ENCODE data around the gene TSPAN9. TPM values are rescaled to one million over a fixed set of nuclear protein-coding genes. Genes with fewer than 3 reads are reported as not detected.

Gene TSPAN9
- total and polyA plus RNA-seq, 9 donors, result 24.9 to 72.3 (median 55.7) TPM

DNA sequence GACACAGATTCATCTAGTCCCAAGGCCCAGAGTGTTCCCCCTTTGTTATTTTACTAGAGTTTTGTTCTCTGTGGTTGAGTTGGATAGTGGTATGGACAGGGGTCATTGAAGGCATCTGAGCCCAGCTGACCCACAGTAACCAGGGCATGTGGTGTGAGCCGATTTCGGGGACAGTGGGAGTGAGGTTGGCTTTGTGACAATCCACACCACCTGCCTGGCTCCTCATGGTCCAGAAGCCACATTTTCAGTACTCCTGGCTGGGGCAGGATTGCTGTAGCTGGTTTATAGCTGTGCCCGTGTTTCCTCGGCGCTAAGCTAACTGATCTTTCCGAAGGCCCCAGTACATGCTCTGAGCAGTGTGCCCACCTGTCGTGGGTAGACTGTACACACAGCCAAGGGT is 116.0 kb downstream of the TSPAN9 start:
- intact Hi-C loops (cut with DNase I), result loop anchor here in 1 of 4 donors (10.0 kb wide), 1 partner anchor 58 kb away; no protein-coding TSS in a partner anchor
- Histone ChIP-seq H3K27ac (no peak overlapping the region), H3K4me1 (ENCODE audit: insufficient read depth) (peaks cover 5% of the 10 kb centered on the region), H3K27me3 (no peaks in the 10 kb centered on the region), H3K4me3 (no peak overlapping the region), H3K36me3 (no peaks in the 10 kb centered on the region), H3K9me3 (no peaks in the 10 kb centered on the region)
- TF ChIP-seq, protein P1, sequence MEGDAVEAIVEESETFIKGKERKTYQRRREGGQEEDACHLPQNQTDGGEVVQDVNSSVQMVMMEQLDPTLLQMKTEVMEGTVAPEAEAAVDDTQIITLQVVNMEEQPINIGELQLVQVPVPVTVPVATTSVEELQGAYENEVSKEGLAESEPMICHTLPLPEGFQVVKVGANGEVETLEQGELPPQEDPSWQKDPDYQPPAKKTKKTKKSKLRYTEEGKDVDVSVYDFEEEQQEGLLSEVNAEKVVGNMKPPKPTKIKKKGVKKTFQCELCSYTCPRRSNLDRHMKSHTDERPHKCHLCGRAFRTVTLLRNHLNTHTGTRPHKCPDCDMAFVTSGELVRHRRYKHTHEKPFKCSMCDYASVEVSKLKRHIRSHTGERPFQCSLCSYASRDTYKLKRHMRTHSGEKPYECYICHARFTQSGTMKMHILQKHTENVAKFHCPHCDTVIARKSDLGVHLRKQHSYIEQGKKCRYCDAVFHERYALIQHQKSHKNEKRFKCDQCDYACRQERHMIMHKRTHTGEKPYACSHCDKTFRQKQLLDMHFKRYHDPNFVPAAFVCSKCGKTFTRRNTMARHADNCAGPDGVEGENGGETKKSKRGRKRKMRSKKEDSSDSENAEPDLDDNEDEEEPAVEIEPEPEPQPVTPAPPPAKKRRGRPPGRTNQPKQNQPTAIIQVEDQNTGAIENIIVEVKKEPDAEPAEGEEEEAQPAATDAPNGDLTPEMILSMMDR (IDR thresholded peaks at IDR 0.05), result no peak
- TF ChIP-seq POLR2A (IDR thresholded peaks at IDR 0.05), result no peak
- TF ChIP-seq EP300 (IDR thresholded peaks at IDR 0.05), result no peak
- DNase-seq, result no peak
- 84 to 89% (median 89%) methylated on average over 7 of the region's 7 CpGs for WGBS, 3 donors

DNA sequence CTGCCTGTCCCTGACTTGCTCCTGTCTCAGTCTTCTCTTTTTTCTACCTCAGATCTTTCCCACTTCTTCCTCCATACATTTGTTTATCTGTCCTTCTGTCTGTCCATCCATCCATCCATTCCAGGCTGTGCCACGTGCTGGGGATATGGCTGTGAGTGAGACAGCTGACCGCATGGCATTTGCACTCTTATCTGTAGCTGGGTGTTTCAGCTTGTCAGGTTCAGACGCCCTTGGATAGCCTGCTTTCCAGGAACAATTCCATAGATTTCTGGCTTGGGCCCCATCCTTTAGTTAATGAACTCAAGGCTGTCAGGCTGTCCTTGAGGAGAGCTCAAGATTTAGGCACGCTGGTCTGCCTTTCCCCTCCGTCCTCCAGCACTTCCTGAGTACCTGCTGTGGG is 116.6 kb downstream of the TSPAN9 start:
- no peaks in the 10 kb centered on the region for H3K36me3 ChIP-seq
- H3K27ac ChIP-seq, result no peak overlapping the region
- intact Hi-C loops (cut with DNase I), result loop anchor here in 1 of 4 donors (10.0 kb wide), 1 partner anchor 59 kb away; no protein-coding TSS in a partner anchor
- H3K4me3 ChIP-seq, result no peak overlapping the region
- H3K27me3 ChIP-seq, result no peaks in the 10 kb centered on the region
- H3K9me3 ChIP-seq, result no peaks in the 10 kb centered on the region
- 30 to 43% (median 33%) methylated on average over 5 of the region's 5 CpGs for WGBS, 3 donors
- peaks cover 5% of the 10 kb centered on the region for H3K4me1 ChIP-seq (ENCODE audit: insufficient read depth)
- TF ChIP-seq POLR2A (IDR thresholded peaks at IDR 0.05) (no peak), EP300 (IDR thresholded peaks at IDR 0.05) (no peak)
- TF ChIP-seq, protein P1 (IDR thresholded peaks at IDR 0.05), result no peak
- DNase-seq, result no peak

DNA sequence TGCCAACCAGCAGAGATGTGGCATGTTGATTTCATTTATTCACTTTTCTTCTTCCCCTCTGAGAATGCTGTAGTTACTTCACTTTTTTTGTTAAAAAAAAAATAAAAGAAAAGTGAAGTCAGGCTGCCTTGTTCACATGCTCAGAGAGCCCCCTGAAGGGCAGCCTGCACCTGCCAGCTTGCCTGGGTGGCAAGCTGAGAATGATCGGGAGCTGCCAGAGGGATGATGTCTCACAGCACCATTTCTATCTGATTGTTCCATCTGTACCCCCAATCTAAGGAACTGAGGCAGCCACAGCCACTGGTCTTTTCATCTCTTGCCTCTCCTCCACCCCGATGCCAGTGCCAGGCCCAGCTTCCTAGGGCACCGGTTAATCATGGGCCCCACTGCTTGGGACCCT is 118.2 kb downstream of the TSPAN9 start:
- intact Hi-C loops (cut with DNase I), result loop anchor here in 1 of 4 donors (10.0 kb wide), 1 partner anchor 61 kb away; no protein-coding TSS in a partner anchor
- Histone ChIP-seq H3K4me1 (ENCODE audit: insufficient read depth) (peaks cover 11% of the 10 kb centered on the region), H3K27ac (no peak overlapping the region), H3K4me3 (no peak overlapping the region), H3K36me3 (no peaks in the 10 kb centered on the region), H3K9me3 (no peaks in the 10 kb centered on the region), H3K27me3 (no peaks in the 10 kb centered on the region)
- WGBS, 3 donors, result 73 to 95% (median 94%) methylated on average over 3 of the region's 3 CpGs
- DNase-seq, result no peak
- no peak for TF ChIP-seq EP300 (IDR thresholded peaks at IDR 0.05)
- TF ChIP-seq POLR2A (IDR thresholded peaks at IDR 0.05), result no peak
- TF ChIP-seq, protein P1 (IDR thresholded peaks at IDR 0.05), result no peak

DNA sequence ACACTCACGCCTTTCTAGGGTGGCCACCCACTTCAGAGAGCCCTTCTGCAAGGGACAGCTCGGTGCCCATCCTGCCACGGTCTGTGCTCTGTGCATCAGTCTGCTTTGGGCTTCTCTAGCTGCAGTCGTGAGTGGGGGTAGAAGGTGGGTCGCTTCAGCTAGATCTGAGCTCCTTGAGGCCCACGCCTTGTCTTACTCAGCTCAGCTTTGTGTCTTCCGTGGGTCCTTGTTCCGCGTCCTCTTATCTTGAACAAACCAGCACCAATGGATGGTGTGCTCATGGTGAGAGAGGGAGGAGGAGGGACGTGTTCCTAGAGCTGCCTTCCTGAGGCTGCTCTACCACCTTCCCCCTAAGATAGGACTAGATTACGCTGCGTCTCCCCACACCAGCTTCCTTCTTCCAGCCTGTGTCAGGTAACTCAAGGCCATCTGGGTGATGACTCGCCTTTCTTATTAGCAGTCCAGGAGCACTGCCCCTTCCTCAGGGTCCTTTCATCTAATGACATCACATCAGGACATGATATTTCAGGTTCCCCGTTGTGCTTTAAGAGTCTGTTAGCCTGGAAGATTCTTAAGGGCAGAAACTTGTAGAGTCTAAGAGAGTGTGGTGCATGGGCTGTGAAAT is 118.8 kb downstream of the TSPAN9 start:
- Histone ChIP-seq H3K27ac (no peak overlapping the region), H3K27me3 (no peaks in the 10 kb centered on the region), H3K4me1 (ENCODE audit: insufficient read depth) (peaks cover 11% of the 10 kb centered on the region), H3K36me3 (no peaks in the 10 kb centered on the region), H3K4me3 (no peak overlapping the region), H3K9me3 (no peaks in the 10 kb centered on the region)
- DNase-seq, result no peak
- WGBS, 3 donors, result 85 to 88% (median 87%) methylated on average over 14 of the region's 14 CpGs
- intact Hi-C loops (cut with DNase I), result loop anchor here in 1 of 4 donors (10.0 kb wide), 1 partner anchor 61 kb away; no protein-coding TSS in a partner anchor
- TF ChIP-seq POLR2A (IDR thresholded peaks at IDR 0.05), result no peak
- TF ChIP-seq, protein P1 (IDR thresholded peaks at IDR 0.05), result no peak
- no peak for TF ChIP-seq EP300 (IDR thresholded peaks at IDR 0.05)
